Left ventricle myocardium inferior (tissue), 1 donor: Measurements from ENCODE around the gene TTC12. TPM values are rescaled to one million over a fixed set of nuclear protein-coding genes. Genes with fewer than 3 reads are reported as not detected.

Experiments
- DNase-seq: peaks from one replicate; pipeline ENCODE4 v3.0.0-alpha.2; 2020
- H3K27ac ChIP-seq: fragments of 200-600 bp; replicated peaks from 2 replicates; pipeline ENCODE4 v1.8.0; 2021
- H3K27me3 ChIP-seq: fragments of 200-600 bp; 2 replicates; pipeline ENCODE4 v1.8.0; 2021; ENCODE audit warnings: low read depth
- H3K36me3 ChIP-seq: fragments of 200-600 bp; 2 replicates; pipeline ENCODE4 v1.8.0; 2021
- H3K4me1 ChIP-seq: fragments of 200-600 bp; 2 replicates; pipeline ENCODE4 v1.8.0; 2021
- H3K4me3 ChIP-seq: fragments of 200-600 bp; 2 replicates; pipeline ENCODE4 v1.8.0; 2021; ENCODE audit warnings: mild to moderate bottlenecking, moderate library complexity
- H3K9me3 ChIP-seq: fragments of 200-600 bp; replicated peaks from 2 replicates; pipeline ENCODE4 v1.8.0; 2021
- intact Hi-C: fragments of 100-400 bp; cut with micrococcal nuclease; formaldehyde crosslinking; loops from one replicate; pipeline ENCODE4 v1.11.0; 2022
- total RNA-seq: library from RNA; stranded (reverse); fragmentation: NEBNext Ultra II Directional; extraction: Animal tissue kit (Norgen Biotek cat#: 25700); gene quantifications from one replicate; pipeline ENCODE4 v1.2.1, GENCODE V29; 2021
- TF ChIP-seq, protein P1 (sequence below): fragments of 200-600 bp; IDR thresholded peaks from 2 replicates; pipeline ENCODE4 v1.8.0; 2021; ENCODE audit warnings: antibody characterized with exemption, mild to moderate bottlenecking, borderline replicate concordance
- donor health status: DM: no; HTN: yes; CAD: no; lungs with severe emphysema.

TTC12 gene
- total RNA-seq, 1 donor from 2014 or later: 5.5 TPM

DNA sequence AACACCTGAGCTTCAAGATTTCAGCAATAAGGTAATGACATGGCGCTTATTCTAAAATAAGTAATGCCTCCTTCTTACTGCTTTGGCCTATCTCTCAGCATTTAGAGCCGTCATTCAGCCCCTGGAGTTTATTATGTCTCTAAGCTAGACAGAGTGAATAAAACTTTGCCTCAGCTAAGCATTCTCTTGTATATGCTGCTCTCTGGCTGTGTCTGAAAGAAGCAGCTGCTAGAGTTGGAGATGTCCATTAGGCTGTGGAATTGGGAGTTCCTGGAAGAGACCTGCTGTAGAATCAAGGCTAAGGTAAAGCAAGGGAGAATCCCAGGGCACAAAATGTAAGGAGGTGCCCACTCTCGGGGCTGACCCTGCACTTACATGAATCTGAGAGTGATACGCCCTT lies 35.5 kb upstream of the TTC12 start:
- intact Hi-C loops: no loop called here
- no peak overlapping the region for H3K4me3 ChIP-seq
- no peaks in the 10 kb centered on the region for H3K4me1 ChIP-seq
- H3K27ac ChIP-seq: no peak overlapping the region
- TF ChIP-seq, protein P1, sequence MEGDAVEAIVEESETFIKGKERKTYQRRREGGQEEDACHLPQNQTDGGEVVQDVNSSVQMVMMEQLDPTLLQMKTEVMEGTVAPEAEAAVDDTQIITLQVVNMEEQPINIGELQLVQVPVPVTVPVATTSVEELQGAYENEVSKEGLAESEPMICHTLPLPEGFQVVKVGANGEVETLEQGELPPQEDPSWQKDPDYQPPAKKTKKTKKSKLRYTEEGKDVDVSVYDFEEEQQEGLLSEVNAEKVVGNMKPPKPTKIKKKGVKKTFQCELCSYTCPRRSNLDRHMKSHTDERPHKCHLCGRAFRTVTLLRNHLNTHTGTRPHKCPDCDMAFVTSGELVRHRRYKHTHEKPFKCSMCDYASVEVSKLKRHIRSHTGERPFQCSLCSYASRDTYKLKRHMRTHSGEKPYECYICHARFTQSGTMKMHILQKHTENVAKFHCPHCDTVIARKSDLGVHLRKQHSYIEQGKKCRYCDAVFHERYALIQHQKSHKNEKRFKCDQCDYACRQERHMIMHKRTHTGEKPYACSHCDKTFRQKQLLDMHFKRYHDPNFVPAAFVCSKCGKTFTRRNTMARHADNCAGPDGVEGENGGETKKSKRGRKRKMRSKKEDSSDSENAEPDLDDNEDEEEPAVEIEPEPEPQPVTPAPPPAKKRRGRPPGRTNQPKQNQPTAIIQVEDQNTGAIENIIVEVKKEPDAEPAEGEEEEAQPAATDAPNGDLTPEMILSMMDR: peak; percentile 43
- no peaks in the 10 kb centered on the region for H3K36me3 ChIP-seq
- no peak for DNase-seq
- H3K27me3 ChIP-seq: no peaks in the 10 kb centered on the region
- no peaks in the 10 kb centered on the region for H3K9me3 ChIP-seq

DNA sequence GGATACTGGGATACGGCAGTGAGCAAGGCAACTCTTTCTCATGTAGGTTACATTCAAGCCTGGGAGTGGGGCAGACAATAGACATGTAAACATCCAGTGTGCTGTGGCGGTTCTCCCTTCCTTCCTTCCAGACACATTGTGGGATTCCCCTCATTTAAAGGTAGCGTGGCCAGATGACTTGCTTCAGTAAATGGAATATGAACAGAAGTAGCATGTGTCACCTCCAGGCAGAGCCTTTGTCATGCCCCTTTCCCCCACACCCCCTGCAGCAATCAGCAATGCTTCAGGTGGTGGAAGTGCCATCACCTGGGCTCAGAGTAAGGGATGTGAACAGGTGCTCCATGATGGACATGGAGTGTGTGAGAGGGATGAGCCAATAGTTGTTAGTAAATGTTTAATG lies 34.8 kb upstream of the TTC12 start:
- no peaks in the 10 kb centered on the region for H3K4me1 ChIP-seq
- H3K4me3 ChIP-seq: no peak overlapping the region
- H3K9me3 ChIP-seq: no peaks in the 10 kb centered on the region
- H3K27ac ChIP-seq: no peak overlapping the region
- intact Hi-C loops: no loop called here
- no peaks in the 10 kb centered on the region for H3K36me3 ChIP-seq
- DNase-seq: no peak
- TF ChIP-seq, protein P1: no peak
- no peaks in the 10 kb centered on the region for H3K27me3 ChIP-seq

DNA sequence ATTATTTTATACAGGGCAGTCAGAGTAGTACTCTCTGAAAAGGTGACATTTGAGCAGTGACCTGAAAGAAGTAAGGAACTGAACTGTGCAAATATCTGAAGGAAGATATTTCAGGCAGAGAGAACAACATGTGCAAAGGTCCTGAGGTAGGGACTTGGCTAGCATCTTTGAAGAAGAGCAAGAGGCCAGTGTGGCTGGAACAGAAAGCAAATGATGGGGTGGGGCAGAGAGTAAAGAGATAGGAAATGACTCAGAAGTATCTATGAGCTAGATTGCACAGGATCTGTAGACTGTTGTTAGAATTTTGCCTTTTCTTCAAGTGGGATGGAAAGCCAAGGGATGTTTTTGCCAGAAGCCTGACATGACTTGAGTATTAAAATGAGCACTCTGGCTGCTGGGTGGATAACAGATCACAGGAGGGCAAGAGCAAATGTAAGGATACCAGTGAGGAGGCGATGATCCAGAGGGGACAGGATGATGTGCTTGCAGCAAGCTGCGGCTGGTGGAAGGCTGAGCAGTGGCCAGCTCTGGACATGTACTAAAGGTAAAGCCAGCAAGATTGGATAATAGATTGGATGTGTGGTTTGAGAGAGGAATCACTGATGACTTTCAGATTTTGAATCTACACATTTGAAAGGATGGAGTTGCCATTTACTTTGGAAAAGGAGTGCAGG lies 33.2 kb upstream of the TTC12 start:
- no peaks in the 10 kb centered on the region for H3K36me3 ChIP-seq
- TF ChIP-seq, protein P1: no peak
- DNase-seq: no peak
- H3K9me3 ChIP-seq: no peaks in the 10 kb centered on the region
- no peaks in the 10 kb centered on the region for H3K27me3 ChIP-seq
- no peaks in the 10 kb centered on the region for H3K4me1 ChIP-seq
- H3K27ac ChIP-seq: no peak overlapping the region
- intact Hi-C loops: no loop called here
- H3K4me3 ChIP-seq: no peak overlapping the region

DNA sequence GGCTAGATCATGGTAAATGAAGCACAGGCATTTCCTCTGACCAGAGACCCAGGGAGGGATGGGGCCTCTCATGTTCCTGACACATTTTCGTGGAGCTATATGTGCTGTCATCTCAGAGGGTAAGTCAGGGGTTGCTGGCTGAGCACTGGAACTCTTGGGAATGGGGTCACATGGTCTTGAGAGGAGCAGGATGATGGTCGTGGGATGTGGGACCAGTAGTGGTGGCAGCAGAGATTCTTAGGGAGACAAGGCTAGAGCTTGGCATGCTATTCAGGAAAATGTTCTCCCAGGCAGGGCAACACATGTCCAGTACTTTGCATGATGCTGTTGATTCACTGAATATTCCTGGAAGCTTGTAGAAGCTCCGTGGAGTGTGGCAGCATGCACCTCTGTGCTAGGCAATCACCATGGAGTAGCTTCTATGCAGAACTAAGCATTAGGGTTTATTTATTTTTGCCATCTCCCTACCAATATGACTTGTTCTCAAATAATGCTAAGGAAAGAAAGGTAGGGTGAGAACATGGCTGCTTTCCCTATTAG lies 31.4 kb upstream of the TTC12 start:
- intact Hi-C loops: no loop called here
- no peak for DNase-seq
- Histone ChIP-seq H3K27ac (no peak overlapping the region), H3K27me3 (no peaks in the 10 kb centered on the region), H3K9me3 (no peaks in the 10 kb centered on the region), H3K4me1 (peaks cover 5% of the 10 kb centered on the region), H3K4me3 (no peak overlapping the region), H3K36me3 (no peaks in the 10 kb centered on the region)
- TF ChIP-seq, protein P1: no peak

DNA sequence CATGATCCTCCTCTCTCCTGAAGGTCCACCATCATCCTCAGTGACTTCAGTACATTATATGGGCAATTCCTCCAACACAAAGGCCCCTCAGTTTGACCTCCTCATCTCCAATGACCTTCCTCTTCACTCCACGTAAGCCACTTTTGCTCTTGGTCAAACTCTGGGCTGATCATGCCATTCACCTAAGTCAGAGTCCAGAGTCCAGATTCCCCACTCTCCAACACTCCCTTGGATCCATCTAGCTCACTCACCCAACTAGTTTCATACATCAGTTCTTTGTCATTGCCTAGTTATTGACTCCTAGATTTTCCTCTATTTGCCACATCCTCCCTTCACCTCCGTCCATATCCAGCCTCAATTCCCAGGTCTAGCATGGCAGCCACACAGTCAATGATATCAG lies 30.5 kb upstream of the TTC12 start:
- TF ChIP-seq, protein P1: no peak
- intact Hi-C loops: no loop called here
- no peak overlapping the region for H3K4me3 ChIP-seq
- DNase-seq: no peak
- no peaks in the 10 kb centered on the region for H3K27me3 ChIP-seq
- no peaks in the 10 kb centered on the region for H3K9me3 ChIP-seq
- no peak overlapping the region for H3K27ac ChIP-seq
- peaks cover 9% of the 10 kb centered on the region for H3K4me1 ChIP-seq
- H3K36me3 ChIP-seq: no peaks in the 10 kb centered on the region
